ENCODE results near the gene LRRC19. TPM values are rescaled to one million over a fixed set of nuclear protein-coding genes. Genes with fewer than 3 reads are reported as not detected.

The LRRC19 gene, protein sequence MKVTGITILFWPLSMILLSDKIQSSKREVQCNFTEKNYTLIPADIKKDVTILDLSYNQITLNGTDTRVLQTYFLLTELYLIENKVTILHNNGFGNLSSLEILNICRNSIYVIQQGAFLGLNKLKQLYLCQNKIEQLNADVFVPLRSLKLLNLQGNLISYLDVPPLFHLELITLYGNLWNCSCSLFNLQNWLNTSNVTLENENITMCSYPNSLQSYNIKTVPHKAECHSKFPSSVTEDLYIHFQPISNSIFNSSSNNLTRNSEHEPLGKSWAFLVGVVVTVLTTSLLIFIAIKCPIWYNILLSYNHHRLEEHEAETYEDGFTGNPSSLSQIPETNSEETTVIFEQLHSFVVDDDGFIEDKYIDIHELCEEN
- total RNA-seq (not detected), total RNA-seq (0 to 0.23 (median 0) reads per million in 172 experiments)
- 0.08 TPM for polyA plus RNA-seq (2013, experiment 1 of 2)
- polyA plus RNA-seq (2013, experiment 2 of 2) = 0.14 TPM

DNA sequence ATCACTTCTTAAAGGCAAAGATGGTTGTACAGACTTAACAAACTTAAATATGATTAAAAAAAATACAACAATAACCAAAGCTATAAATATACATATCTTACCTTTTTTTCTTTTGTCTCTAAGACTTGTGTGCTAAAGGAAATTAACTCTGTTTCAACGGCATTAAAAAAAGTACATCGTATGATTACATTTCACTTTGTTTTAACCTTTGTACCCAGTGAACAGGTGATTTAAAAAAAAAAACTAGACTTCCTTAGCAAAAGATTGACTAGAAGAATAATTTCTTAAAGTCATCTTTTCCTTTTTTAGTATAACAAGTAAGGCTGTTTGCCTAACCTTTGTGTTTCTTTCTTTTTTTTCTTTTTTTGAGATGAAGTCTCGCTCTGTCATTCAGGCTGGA lies at the start of gene LRRC19:
TSS of gene LRRC19 (minus strand) at position 182 of the 400 bp plus-strand sequence. CDS start 5,978 bp downstream, outside the sequence.
- intact Hi-C loops (cut with DNase I, micrococcal nuclease) = no loop called here
- Histone ChIP-seq H3K27ac (ENCODE audit: low read depth in 1 of 2, low read length in 2 of 2) (no peak within 1 kb of the TSS), H3K27me3 (ENCODE audit: control insufficient read depth in 1 of 2, insufficient read depth in 2 of 2, low read length in 2 of 2) (no peaks in the 10 kb centered on the region), H3K4me3 (ENCODE audit: low read length) (no peak within 1 kb of the TSS), H3K4me1 (ENCODE audit: insufficient read depth, low read length) (no peaks in the 10 kb centered on the region), H3K9me3 (ENCODE audit: control insufficient read depth in 1 of 2, insufficient read depth in 1 of 2, low read length in 2 of 2) (no peaks in the 10 kb centered on the region), H3K36me3 (ENCODE audit: insufficient read depth, low read length) (no peaks in the 10 kb centered on the region)
- Mint-ChIP-seq H3K4me1 (ENCODE audit: low read depth) (no peaks in the 10 kb centered on the region), H3K27ac (no peak within 1 kb of the TSS), H3K36me3 (ENCODE audit: low read depth) (peaks cover 4% of the 10 kb centered on the region), H3K27me3 (no peaks in the 10 kb centered on the region), H3K9me3 (no peaks in the 10 kb centered on the region), H3K4me3 (no peak within 1 kb of the TSS)
- ATAC-seq (ENCODE audit: poor library complexity) (no peak), DNase-seq (no peak)
- POLR2A ChIA-PET = no interaction called here
- CTCF ChIA-PET = no interaction called here
- TF ChIP-seq, protein P1, sequence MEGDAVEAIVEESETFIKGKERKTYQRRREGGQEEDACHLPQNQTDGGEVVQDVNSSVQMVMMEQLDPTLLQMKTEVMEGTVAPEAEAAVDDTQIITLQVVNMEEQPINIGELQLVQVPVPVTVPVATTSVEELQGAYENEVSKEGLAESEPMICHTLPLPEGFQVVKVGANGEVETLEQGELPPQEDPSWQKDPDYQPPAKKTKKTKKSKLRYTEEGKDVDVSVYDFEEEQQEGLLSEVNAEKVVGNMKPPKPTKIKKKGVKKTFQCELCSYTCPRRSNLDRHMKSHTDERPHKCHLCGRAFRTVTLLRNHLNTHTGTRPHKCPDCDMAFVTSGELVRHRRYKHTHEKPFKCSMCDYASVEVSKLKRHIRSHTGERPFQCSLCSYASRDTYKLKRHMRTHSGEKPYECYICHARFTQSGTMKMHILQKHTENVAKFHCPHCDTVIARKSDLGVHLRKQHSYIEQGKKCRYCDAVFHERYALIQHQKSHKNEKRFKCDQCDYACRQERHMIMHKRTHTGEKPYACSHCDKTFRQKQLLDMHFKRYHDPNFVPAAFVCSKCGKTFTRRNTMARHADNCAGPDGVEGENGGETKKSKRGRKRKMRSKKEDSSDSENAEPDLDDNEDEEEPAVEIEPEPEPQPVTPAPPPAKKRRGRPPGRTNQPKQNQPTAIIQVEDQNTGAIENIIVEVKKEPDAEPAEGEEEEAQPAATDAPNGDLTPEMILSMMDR (IDR thresholded peaks at IDR 0.05) = no peak

DNA sequence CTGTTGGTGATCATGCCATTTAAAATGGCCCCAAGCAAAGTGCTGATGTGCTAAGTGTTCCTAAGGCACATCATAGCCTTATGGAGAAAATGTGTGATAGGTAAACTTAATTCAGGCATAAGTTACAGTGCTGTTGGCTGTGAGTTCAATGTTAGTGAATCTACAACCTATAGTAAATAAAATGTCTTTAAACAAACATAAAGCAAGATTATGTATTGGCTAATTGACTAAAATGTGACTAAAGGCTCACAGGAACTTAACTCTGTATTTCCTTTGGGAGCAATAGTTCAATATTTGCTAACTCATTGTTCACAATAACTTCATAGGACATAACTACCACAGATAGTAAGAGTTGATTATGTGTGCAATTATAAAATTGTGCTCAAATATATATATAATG lies 49.4 kb upstream of the LRRC19 start:
- H3K36me3 ChIP-seq (ENCODE audit: insufficient read depth, low read length) = no peaks in the 10 kb centered on the region
- ATAC-seq (ENCODE audit: poor library complexity) (no peak), DNase-seq (no peak)
- H3K27me3 ChIP-seq (ENCODE audit: control insufficient read depth in 1 of 2, insufficient read depth in 2 of 2, low read length in 2 of 2) = no peaks in the 10 kb centered on the region
- intact Hi-C loops (cut with DNase I, micrococcal nuclease) = no loop called here
- ChIA-PET CTCF (no interaction called here), POLR2A (no interaction called here)
- no peak overlapping the region for H3K4me3 ChIP-seq (ENCODE audit: low read length)
- H3K36me3 Mint-ChIP-seq (ENCODE audit: low read depth) = peaks cover 30% of the 10 kb centered on the region
- TF ChIP-seq, protein P1 (IDR thresholded peaks at IDR 0.05) = no peak
- H3K27me3 Mint-ChIP-seq = no peaks in the 10 kb centered on the region
- H3K9me3 ChIP-seq (ENCODE audit: control insufficient read depth in 1 of 2, insufficient read depth in 1 of 2, low read length in 2 of 2) = no peaks in the 10 kb centered on the region
- no peak overlapping the region for H3K27ac Mint-ChIP-seq
- H3K4me1 Mint-ChIP-seq (ENCODE audit: low read depth) = no peaks in the 10 kb centered on the region
- H3K4me1 ChIP-seq (ENCODE audit: insufficient read depth, low read length) = no peaks in the 10 kb centered on the region
- H3K9me3 Mint-ChIP-seq = no peaks in the 10 kb centered on the region
- H3K4me3 Mint-ChIP-seq = no peak overlapping the region
- H3K27ac ChIP-seq (ENCODE audit: low read depth in 1 of 2, low read length in 2 of 2) = no peak overlapping the region

DNA sequence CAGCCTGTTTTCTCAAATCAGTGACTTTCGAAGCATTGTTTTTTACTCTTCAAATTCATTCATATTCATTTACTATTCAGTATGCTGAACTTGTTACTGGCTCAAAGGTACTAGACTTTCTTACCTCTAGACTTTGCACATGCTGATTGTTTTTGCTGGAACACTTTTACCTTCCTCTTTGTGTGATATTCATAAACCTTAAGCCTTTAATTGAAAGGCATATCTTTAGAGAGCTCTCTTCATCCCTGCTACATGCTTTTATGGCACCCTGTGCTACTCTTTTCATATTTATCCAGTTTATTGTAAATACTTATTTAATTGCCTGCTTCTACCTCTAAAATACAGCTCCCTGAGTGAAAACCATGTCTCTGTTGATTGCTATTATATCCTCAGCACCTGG lies 48.7 kb upstream of the LRRC19 start:
- TF ChIP-seq, protein P1 (IDR thresholded peaks at IDR 0.05) = no peak
- no peak overlapping the region for H3K4me3 ChIP-seq (ENCODE audit: low read length)
- no peaks in the 10 kb centered on the region for H3K9me3 Mint-ChIP-seq
- DNase-seq = no peak
- intact Hi-C loops (cut with DNase I, micrococcal nuclease) = no loop called here
- ATAC-seq (ENCODE audit: poor library complexity) = no peak
- CTCF ChIA-PET = no interaction called here
- H3K27ac ChIP-seq (ENCODE audit: low read depth in 1 of 2, low read length in 2 of 2) = no peak overlapping the region
- no peaks in the 10 kb centered on the region for H3K27me3 Mint-ChIP-seq
- POLR2A ChIA-PET = no interaction called here
- H3K4me1 Mint-ChIP-seq (ENCODE audit: low read depth) = no peaks in the 10 kb centered on the region
- peaks cover 33% of the 10 kb centered on the region for H3K36me3 Mint-ChIP-seq (ENCODE audit: low read depth)
- H3K27me3 ChIP-seq (ENCODE audit: control insufficient read depth in 1 of 2, insufficient read depth in 2 of 2, low read length in 2 of 2) = no peaks in the 10 kb centered on the region
- H3K4me3 Mint-ChIP-seq = no peak overlapping the region
- H3K4me1 ChIP-seq (ENCODE audit: insufficient read depth, low read length) = no peaks in the 10 kb centered on the region
- no peaks in the 10 kb centered on the region for H3K9me3 ChIP-seq (ENCODE audit: control insufficient read depth in 1 of 2, insufficient read depth in 1 of 2, low read length in 2 of 2)
- H3K27ac Mint-ChIP-seq = no peak overlapping the region
- H3K36me3 ChIP-seq (ENCODE audit: insufficient read depth, low read length) = no peaks in the 10 kb centered on the region

Measured in CD4-positive, alpha-beta T cell (primary cell).